ENCODE measurements around the gene ADAMTSL4.
"Not testable (repeated sequence)": the region's sequence is repeated elsewhere in the genome, so short reads cannot be mapped to it uniquely, and the experiment has no call there.

Gene ADAMTSL4

DNA sequence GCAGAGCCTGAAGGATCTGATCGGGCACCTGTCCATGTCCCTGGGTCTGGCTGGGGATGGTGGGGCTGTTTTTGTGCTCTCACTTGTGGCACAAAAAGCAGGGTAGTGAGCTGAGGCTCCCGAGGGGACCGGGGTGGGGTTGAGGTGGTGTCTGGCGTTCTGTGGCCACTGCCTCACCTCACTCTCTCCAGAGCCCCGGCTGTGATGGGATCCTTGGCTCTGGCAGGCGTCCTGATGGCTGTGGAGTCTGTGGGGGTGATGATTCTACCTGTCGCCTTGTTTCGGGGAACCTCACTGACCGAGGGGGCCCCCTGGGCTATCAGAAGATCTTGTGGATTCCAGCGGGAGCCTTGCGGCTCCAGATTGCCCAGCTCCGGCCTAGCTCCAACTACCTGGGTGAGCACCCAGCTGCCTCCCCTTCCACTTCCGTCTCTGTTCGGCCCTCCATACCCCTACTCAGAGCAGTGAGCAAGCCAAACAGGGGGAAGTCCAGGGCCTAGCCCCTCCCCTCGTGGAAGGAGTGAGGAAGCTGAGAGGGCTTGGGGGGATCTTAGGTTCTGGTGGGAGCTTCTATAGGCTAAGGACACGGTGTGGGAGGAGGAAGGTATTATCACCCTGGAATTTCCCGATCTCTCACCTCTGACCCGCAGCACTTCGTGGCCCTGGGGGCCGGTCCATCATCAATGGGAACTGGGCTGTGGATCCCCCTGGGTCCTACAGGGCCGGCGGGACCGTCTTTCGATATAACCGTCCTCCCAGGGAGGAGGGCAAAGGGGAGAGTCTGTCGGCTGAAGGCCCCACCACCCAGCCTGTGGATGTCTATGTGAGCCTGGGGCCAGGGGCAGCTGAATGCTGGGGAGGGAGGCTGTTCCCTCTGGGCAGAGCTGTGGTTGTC lies 7.0 kb downstream of the ADAMTSL4 start:
- no peak for FAIRE-seq

DNA sequence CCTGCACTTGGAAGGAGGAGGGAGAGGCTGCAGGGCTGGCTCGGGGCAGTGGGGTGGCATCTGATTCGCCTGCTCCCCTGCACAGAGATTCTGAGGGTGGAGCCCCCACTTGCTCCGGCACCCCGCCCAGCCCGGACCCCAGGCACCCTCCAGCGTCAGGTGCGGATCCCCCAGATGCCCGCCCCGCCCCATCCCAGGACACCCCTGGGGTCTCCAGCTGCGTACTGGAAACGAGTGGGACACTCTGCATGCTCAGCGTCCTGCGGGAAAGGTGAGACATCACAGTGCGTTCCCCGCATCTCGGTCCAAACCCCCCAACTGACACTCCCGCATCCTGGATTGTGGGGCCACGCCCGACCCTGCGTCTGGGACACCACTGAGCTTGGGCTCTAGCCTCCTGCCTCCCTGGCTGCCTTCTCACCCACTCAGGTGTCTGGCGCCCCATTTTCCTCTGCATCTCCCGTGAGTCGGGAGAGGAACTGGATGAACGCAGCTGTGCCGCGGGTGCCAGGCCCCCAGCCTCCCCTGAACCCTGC lies 7.9 kb downstream of the ADAMTSL4 start:
- no peak for FAIRE-seq

DNA sequence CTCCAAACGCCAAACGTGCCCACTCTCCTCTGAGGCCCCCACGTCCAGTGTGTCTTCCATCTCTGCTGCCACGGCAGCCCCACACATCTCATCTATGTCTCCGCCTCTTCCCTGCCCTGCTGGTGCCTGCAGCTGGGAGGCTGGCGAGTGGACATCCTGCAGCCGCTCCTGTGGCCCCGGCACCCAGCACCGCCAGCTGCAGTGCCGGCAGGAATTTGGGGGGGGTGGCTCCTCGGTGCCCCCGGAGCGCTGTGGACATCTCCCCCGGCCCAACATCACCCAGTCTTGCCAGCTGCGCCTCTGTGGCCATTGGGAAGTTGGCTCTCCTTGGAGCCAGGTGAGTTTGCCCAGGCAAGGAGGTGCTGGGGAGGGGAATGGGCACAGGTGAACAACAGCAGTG lies 8.6 kb downstream of the ADAMTSL4 start:
- FAIRE-seq = no peak

DNA sequence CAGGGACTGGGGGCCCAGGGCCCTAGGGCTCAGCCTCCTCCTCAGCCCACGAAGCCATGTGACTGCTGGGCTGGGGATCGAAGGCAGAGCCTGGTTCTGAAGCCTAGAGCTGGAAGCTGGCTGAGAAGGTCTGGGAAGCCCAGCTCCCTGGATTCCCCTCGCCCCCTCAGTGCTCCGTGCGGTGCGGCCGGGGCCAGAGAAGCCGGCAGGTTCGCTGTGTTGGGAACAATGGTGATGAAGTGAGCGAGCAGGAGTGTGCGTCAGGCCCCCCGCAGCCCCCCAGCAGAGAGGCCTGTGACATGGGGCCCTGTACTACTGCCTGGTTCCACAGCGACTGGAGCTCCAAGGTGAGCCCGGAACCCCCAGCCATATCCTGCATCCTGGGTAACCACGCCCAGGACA lies 9.1 kb downstream of the ADAMTSL4 start:
- FAIRE-seq = no peak

DNA sequence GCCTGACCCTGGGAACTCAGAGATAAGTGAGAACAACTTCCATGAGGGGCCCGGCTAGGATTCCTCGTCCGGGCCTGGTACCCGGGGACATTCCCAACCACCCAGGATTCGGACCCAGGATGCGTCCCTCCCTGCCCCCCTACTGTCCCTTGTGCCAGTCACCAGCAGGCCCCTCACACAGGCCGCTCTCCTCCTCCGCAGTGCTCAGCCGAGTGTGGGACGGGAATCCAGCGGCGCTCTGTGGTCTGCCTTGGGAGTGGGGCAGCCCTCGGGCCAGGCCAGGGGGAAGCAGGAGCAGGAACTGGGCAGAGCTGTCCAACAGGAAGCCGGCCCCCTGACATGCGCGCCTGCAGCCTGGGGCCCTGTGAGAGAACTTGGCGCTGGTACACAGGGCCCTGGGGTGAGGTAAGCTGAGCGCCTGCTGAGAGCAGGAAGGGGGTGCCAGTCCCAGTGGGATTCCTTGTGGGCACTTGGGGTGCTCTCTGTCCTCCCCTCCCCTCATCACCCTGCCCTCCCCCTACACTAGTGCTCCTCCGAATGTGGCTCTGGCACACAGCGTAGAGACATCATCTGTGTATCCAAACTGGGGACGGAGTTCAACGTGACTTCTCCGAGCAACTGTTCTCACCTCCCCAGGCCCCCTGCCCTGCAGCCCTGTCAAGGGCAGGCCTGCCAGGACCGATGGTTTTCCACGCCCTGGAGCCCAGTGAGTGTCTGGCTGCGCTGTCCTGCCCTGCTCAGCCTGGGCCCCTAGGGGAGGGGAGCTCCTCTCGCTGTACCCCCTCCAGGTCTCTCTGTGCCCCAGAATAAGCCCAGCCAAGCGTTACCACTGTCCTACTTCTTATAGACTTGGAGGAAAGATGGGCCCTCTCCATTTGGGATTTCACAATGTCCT lies 9.8 kb downstream of the ADAMTSL4 start:
- FAIRE-seq = no peak

DNA sequence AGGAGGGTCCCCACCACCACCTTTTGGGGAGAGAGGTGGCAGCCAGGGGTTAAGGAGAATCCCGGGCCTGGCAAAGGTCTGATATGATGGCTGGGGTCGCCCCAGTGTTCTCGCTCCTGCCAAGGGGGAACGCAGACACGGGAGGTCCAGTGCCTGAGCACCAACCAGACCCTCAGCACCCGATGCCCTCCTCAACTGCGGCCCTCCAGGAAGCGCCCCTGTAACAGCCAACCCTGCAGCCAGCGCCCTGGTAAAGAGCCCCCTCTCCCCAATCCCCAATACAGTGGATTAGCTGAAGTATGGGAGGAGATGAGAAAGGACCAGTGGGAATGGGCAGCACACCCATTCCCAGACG lies 10.4 kb downstream of the ADAMTSL4 start:
- no peak for FAIRE-seq

DNA sequence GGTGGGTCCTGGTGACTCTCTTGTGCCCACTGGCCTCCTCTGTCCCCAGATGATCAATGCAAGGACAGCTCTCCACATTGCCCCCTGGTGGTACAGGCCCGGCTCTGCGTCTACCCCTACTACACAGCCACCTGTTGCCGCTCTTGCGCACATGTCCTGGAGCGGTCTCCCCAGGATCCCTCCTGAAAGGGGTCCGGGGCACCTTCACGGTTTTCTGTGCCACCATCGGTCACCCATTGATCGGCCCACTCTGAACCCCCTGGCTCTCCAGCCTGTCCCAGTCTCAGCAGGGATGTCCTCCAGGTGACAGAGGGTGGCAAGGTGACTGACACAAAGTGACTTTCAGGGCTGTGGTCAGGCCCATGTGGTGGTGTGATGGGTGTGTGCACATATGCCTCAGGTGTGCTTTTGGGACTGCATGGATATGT lies 10.8 kb downstream of the ADAMTSL4 start:
- FAIRE-seq = no peak

DNA sequence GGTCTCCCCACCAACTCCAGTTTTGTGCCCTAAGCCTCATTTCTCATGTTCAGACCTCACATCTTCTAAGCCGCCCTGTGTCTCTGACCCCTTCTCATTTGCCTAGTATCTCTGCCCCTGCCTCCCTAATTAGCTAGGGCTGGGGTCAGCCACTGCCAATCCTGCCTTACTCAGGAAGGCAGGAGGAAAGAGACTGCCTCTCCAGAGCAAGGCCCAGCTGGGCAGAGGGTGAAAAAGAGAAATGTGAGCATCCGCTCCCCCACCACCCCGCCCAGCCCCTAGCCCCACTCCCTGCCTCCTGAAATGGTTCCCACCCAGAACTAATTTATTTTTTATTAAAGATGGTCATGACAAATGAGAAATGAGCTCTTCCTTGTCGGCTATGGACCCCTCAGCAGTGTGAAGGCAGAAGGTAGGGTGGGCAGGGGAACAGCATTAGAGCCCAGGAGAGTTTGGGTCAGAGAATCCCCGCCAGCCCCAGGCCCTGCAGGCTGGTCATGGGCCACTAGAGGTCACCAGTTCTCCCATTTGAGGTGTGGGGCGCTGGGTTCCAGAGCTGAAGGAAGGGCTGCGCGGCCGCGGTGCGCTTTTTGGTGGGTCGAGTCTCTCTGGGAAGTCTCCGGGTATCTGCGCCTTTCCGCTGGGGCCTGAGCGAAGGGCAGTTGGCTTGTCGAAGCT lies 11.5 kb downstream of the ADAMTSL4 start:
- no peak for FAIRE-seq

DNA sequence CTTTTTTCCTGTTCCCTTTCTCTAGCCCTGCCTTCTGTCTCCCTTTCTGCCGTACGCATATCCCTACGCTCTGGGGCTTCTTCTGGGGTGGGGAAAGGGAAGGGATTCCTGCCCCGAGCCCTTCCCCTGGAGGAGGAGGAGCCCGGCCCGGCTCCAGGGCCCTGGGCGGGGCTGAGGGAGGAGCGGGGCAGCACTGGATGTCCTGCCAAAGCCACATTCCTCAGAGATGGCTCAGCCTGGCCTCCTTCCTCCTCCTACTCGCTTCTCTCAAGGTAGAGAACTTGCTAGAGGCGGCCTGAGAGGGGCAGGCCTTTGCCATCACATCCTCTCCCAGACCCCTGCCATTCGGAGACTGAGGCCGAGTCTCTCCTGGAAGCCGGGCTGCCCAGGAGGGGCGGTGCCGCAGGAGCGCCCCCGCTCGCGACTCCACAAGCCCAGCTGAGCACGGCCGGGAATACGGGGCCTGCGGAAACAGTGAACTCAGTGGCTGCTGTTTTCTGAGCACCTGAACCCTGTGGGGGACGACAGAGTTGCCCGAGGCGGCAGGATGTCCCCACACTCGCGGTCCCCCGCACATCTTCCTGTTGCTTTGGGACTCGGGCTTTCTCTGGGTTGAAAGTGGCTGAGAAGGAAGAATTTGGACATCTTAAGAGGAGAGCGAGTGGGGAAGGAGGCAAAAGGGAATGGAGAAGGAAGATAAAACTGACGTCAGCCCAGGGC lies 12.2 kb downstream of the ADAMTSL4 start:
- FAIRE-seq = peak; percentile 92

DNA sequence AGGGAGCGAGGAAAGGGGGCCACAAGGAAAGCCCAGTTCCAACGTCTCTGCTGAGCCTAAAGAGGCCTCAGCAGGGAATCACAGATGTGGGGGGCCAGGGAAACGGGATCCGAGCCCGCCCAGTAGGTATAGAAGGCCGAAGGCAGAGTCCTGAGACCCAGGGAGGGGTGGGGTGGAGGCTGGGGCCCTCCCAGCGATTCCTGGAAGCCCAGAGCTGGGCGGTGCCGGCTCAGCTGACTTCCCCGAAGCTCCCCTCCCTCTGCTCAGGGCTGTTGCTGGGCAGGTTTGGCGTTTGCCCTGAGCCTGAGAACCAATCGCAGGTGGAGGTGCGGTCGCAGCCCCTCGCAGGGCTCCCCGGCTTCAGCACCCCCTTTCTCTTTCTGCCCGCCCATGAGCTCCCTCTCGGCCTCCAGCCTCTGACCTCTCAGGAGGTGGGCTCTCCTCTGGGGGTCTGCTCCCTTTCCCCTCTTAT lies 12.8 kb downstream of the ADAMTSL4 start:
- FAIRE-seq = no peak

DNA sequence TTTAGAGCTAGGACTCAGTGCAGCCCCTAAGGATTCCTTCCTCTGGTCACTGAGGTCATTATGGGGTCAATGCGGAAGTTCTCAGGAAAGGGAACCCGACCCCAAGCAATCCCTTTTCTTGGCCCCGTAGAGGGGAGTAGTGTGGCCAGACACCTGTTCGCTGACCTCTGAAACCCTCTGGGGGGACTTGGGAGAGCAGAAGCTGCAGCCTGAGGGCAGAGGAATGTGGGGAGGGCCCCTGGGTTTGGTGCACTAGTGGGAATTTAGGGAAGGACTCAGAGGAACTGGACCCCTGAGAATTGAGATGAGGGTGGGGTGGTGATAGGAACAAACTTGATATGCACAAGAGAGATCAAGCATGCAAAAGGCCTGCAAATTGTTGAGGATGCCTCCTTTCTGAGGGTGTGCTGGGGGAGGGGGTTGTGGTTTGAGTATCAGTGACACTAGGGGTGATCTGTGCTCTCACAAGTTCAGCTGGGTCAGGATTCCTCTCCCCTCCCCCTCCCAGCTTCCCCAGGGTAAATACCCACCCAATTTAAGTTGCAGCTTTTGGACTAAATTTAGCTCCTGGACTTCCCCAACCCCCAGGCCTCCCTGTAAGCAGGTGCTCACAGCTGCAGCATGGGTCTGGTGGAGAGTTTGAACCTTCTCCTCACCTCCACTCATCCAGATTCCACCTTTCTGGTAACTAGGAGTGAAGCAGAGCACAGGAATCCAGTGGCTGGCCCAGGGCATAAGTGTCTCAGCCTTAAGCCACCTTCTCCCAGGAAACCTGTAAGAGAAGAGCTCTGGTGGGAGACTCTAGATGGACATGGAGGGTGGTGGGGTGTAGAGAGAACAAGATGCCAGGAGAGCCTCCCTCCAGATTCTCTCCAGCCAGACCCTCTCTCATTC lies 13.5 kb downstream of the ADAMTSL4 start:
- no peak for FAIRE-seq

DNA sequence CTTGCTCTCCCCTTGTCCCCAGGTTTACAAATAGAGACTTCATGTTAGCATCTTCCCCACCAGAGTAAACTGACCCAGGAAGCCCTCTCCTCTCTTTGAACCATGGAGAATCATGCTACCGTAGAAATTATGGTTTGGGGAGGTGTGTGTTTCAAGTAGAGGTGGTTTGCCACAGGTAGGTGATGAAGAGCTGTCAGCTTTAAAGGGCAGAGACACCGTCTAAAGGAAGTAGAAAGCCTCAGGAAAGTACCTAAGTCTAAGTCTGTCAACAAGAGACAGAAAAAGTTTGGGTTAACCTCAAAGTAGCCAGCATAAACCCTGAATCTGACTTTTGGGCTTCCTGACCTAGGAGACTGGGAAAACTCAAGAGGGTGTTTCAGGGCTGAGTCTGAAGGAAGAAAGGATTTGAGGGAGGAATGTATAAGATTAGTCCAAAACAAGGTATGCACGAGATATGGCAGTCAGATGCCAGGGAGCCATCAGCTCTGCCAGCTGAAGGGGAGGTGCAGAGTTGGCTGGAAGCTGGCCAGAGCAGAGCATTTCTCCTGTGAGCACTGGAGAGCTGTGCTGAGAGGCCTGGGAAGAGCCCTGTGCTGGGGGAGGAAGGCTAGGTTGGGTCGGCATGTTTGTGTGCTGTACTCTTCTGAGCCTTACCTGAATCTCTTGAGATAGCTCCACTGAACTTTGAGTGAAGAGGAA lies 14.3 kb downstream of the ADAMTSL4 start:
- FAIRE-seq = no peak

DNA sequence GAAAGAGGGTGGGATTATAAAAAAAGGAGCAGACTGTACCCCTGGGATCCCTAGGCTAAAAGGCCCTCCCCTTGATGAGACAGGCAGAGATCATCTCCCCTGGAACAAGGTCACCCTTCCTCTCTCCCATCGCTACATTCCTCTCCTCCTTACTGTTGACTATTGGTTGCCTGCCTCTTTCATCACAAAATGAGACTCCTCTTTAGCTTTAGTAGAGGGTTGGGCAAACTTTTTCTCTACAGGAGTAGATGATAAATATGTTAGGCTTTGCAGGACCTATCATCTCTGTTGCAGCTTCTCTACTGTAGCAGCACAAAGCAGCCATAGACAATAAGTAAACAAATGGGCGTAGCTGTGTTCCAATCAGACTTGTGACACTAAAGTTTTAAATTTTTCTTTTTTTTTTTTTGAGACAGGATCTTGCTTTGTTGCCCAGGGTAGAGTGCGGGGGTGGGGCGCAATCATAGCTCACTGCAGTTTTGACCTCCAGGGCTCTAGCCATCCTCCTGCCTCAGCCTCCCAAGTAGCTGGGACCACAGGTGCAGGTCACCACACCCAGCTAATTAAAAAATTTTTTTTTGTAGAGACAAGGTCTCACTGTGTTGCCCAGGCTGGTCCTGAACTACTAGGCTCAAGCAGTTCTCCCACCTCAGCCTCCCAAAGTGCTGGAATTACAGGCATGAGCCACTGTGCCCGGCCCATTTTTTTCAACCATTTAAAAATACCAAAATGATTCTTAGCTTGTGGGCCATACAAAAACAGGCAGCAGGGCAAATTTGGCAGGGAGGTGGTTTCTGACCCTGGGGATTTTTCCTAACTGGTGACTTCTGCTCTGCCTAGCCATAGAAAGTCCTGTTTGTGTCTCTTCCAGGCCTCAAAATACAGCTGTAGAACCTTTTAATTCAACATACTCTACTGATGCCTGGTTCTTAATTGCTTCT lies 15.1 kb downstream of the ADAMTSL4 start:
- no peak for FAIRE-seq

DNA sequence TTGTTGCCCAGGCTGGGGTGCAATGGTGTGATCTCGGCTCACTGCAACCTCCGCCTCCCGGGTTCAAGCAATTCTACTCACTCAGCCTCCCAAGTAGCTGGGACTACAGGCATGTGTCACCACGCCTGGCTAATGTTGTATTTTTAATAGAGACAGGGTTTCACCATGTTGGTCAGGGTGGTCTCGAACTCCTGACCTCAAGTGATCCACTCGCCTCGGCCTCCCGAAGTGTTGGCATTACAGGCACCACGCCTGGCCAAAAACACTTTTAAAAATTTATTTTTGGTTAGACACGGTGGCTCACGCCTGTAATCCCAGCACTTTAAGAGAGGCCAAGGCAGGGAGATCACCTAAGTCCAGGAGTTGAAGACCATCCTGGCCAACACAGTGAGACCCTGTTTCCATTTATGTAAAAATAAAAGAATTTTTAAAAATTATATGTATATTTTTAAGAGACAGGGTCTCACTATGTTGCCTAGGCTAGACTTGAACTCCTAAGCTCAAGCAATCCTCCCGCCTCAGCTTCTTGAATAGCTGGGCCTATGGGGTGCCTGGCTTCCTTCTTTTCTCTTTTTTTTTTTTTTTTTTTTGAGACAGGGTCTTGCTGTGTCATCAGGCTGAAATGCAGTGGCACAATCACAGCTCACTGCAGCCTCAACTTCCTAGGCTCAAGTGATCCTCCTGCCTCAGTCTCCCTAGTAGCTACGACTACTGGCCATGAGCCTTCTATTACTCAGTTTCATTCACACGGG lies 16.2 kb downstream of the ADAMTSL4 start:
- not testable (repeated sequence) for FAIRE-seq

DNA sequence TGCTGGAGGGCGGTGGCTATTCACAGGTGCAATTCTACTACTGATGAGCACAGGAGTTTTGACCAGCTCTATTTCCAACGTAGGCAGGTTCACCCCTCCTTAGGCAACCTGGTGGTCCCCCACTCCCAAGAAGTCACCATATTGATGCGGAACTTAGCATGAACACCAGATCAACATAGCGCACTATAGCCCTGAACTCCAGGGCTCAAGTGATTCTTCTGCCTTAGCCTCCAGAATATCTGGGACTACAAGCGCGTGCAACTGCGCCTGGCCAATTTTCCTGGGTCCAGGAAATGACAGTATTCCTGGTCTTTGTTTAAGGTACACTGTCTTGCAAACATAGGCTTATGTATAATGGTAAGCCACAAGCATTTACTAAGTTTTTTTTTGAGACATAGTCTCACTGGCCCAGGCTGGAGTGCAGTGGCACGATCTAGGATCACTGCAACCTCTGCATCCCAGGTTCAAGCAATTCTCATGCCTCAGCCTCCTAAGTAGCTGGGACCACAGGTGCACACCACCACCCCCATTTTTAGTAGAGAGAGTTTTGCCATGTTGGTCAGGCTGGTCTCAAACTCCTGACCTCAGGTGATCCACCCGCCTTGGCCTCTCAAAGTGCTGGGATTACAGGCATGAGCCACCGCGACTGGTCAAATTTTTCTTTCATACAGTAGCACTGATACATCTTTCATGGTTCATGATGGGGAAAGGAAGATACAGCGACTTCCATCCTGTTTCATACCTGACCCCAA lies 17.6 kb downstream of the ADAMTSL4 start:
- no peak for FAIRE-seq

DNA sequence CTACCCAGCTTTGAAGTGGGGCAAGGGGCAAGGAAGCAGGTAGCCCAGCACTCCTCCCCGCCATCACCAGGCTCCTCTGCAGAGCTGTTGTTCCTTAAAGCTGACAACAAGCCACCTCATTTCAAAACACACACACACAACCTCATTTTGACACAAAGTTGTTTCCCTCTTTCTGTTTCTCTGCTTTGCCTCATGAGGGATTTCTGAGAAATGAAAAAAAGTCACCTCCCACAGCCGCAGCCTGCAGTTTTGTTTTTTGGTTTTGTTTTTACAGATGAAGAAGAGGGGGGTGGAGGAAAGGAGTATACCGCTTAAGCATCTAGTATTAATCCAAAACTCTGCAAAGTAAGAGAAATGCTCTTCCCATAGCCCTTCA lies 18.1 kb downstream of the ADAMTSL4 start:
- no peak for FAIRE-seq

DNA sequence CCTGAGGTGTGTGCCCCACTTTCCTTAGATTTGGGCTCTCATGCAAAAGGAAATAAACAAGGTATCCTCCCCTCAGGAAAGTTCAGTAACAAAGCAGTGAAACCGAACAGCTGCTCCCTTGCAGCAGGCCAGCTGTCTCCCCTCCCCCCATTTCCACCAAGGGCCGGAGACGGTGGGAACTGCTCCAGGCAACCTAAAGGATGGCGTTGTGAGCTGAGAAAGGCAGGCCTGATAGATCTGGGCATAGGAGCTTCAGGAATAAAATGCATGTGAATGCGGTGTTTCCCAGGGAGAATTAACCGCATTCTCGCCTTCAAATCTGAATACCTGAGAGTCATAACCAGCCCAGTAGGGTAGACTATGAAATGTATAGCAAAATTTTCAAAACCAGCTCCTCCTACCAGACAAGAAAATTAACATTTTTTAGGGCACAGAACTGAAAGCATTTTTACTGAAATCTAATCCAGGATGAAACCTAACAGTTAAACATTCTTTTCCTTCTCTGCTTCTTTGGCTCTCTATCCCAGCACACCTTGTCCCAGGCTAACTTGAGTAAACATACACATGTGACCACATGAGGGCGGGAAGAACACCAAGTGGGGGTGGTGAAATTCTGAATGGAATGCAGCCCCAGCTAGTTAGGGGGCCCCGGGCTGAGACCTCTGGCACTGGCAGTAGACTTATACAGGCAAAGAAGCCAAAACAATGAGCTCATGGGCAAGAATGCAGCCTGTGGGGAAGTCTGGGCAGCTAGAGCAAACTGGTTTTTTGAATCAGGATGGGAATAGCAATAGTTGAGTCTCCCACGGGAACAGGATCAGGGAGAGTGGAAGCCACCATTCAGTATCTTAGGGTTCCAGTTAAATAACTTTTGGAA lies 18.7 kb downstream of the ADAMTSL4 start:
- FAIRE-seq = no peak
